ENCODE measurements around the gene SLC12A7. TPM values are rescaled to one million over a fixed set of nuclear protein-coding genes. Genes with fewer than 3 reads are reported as not detected.
"Not testable (repeated sequence)": the region's sequence is repeated elsewhere in the genome, so short reads cannot be mapped to it uniquely, and the experiment has no call there.

Gene SLC12A7
- total RNA-seq, 1 donor, result 3.4 TPM

DNA sequence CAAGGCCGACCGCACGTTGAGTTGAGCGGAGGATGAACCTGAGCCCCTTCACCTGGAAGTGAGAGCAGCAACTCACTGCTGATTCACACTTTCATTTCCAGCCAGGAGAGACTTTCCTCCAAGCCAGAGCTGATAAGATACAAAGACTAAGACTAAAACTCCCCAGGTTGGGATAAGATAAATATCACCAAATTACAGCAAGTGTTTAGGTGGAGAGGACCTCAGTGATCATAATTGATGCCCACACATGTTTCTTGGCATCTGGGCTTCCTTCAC, 109.7 kb downstream of the SLC12A7 start:
- TF ChIP-seq, protein P1, sequence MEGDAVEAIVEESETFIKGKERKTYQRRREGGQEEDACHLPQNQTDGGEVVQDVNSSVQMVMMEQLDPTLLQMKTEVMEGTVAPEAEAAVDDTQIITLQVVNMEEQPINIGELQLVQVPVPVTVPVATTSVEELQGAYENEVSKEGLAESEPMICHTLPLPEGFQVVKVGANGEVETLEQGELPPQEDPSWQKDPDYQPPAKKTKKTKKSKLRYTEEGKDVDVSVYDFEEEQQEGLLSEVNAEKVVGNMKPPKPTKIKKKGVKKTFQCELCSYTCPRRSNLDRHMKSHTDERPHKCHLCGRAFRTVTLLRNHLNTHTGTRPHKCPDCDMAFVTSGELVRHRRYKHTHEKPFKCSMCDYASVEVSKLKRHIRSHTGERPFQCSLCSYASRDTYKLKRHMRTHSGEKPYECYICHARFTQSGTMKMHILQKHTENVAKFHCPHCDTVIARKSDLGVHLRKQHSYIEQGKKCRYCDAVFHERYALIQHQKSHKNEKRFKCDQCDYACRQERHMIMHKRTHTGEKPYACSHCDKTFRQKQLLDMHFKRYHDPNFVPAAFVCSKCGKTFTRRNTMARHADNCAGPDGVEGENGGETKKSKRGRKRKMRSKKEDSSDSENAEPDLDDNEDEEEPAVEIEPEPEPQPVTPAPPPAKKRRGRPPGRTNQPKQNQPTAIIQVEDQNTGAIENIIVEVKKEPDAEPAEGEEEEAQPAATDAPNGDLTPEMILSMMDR (IDR thresholded peaks at IDR 0.05; ENCODE audit: insufficient read depth, low read length), result no peak
- H3K4me3 ChIP-seq (ENCODE audit: low read depth, low read length), result no peak overlapping the region
- no peak for DNase-seq (ENCODE audit: low read depth)

DNA sequence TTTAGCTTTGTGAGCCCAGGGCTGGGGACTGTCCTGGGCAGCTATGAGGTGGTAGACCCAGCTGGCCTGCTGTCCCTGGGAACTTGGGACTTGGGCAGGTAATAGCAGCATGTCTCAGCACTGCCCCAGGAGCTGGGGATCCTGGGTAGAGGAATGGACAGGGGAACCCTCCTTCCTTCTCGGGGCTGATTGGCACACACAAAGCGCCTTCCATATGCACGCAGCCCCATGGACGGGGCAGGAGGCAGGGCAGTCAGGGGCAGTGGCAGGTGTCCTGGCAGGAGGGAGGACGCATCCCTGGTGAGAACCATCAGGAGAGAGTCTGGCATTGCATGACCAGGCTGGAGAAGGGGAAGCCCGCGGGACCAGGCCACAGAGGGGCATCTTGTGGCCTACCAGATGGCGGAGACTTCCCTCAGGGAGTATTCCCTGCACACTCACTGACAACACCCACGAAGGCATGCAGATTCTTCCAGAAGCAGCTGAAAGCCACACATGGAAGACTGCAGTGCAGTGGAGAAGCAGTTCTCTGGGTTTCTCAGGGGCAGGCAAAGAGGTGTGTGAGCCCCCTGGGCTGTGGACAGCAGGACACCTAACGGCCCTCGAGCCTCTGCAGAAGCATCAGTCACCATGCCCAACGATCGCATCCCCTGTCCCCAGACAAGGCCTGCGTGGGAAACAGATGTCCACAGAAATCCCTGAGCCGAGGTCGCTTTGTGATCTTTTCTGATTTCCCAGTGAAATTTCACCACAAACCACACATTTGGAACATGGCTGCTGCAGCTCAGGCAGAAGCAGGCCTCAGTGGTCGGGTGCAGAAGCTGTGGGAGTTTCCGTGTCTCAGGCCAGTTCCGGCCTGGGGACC, 110.2 kb downstream of the SLC12A7 start:
- TF ChIP-seq, protein P1 (IDR thresholded peaks at IDR 0.05; ENCODE audit: insufficient read depth, low read length), result no peak
- DNase-seq (ENCODE audit: low read depth), result no peak

DNA sequence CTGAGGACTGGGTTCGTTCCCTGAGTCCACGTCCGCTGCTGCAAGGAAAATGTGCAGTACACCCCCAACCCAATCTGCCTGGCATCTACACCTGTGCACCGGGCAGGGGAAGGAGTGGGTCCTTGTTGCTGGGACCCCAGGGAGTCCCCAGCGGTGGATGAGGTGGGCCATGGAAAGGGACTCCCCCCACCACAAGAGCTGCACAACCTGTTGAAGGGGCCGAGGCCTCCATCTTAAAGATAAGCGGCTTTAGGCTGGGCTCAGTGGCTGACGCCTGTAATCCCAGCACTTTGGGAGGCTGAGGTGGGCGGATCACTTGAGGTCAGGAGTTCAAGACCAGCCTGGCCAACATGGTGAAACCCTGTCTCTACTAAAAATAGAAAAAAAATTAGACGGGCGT, 111.0 kb downstream of the SLC12A7 start:
- not testable (repeated sequence) for DNase-seq (ENCODE audit: low read depth); H3K4me3 ChIP-seq (ENCODE audit: low read depth, low read length)

More for the DNA sequence above, 110.2 kb downstream of the SLC12A7 start:
- H3K4me3 ChIP-seq (ENCODE audit: low read depth, low read length), result no peak overlapping the region

Small RNA genes within 50 kb of the gene (small RNA-seq; reads per million reads assigned to genes)
- not detected for gene MIR4635

Other genes with a start within 250 kb of the SLC12A7 start
- gene BRD9, start 219.3 kb downstream of the SLC12A7 start, total RNA-seq (ENCODE audit: low replicate concordance), result 26.8 and 119 TPM in 2 replicates
- gene TRIP13, start 219.2 kb downstream of the SLC12A7 start, total RNA-seq (ENCODE audit: low replicate concordance), result 4.4 and 32.5 TPM in 2 replicates
- 0.81 TPM in 1 of 2 replicates, not detected in the other for gene NKD2, start 103.3 kb downstream of the SLC12A7 start, total RNA-seq (ENCODE audit: low replicate concordance)
- not detected in 2 replicates for gene SLC6A19, start 89.5 kb upstream of the SLC12A7 start, total RNA-seq (ENCODE audit: low replicate concordance)
- not detected in 2 replicates for gene SLC6A18, start 113.3 kb upstream of the SLC12A7 start, total RNA-seq (ENCODE audit: low replicate concordance)
- gene TERT, start 183.0 kb upstream of the SLC12A7 start, total RNA-seq (ENCODE audit: low replicate concordance), result not detected in 2 replicates
- gene CLPTM1L, start 233.0 kb upstream of the SLC12A7 start, total RNA-seq (ENCODE audit: low replicate concordance), result 60.8 and 108 TPM in 2 replicates

Data from fibroblast of the aortic adventitia (primary cell).